ENCODE data around the gene RPS6KL1. TPM values are rescaled to one million over a fixed set of nuclear protein-coding genes. Genes with fewer than 3 reads are reported as not detected.

The RPS6KL1 gene
- total and polyA plus RNA-seq, 8 donors, result 0.62 to 6.7 (median 1.2) TPM

DNA sequence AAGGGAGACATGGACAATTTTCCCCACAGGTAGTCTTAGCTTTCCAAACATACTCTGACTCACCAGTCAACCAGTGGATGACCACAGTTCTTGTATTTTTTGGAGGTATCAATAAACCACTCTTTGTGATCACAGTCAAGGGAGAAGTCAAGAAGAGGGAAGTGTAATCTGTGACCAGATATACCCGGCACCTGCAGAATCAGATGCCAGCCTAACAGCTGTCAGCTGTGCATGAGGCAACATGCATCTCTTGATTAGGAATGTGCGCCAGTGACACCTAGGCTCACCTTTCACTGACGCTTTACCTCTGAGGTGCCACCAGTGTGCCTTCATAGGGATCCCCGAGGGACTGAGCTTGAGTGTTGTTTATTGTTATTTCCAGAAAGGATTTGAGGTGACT lies 67.1 kb downstream of the RPS6KL1 start:
- no peak for DNase-seq
- TF ChIP-seq, protein P1, sequence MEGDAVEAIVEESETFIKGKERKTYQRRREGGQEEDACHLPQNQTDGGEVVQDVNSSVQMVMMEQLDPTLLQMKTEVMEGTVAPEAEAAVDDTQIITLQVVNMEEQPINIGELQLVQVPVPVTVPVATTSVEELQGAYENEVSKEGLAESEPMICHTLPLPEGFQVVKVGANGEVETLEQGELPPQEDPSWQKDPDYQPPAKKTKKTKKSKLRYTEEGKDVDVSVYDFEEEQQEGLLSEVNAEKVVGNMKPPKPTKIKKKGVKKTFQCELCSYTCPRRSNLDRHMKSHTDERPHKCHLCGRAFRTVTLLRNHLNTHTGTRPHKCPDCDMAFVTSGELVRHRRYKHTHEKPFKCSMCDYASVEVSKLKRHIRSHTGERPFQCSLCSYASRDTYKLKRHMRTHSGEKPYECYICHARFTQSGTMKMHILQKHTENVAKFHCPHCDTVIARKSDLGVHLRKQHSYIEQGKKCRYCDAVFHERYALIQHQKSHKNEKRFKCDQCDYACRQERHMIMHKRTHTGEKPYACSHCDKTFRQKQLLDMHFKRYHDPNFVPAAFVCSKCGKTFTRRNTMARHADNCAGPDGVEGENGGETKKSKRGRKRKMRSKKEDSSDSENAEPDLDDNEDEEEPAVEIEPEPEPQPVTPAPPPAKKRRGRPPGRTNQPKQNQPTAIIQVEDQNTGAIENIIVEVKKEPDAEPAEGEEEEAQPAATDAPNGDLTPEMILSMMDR (IDR thresholded peaks at IDR 0.05), result no peak
- intact Hi-C loops (cut with DNase I), result no loop called here
- H3K27me3 ChIP-seq, result no peaks in the 10 kb centered on the region
- no peak for ATAC-seq
- no peaks in the 10 kb centered on the region for H3K9me3 ChIP-seq
- H3K36me3 ChIP-seq, result no peaks in the 10 kb centered on the region
- H3K4me3 ChIP-seq, result no peak overlapping the region
- H3K4me1 ChIP-seq, result peaks cover 5 to 23% of the 10 kb centered on the region in 2 donors
- H3K27ac ChIP-seq, result no peak overlapping the region

DNA sequence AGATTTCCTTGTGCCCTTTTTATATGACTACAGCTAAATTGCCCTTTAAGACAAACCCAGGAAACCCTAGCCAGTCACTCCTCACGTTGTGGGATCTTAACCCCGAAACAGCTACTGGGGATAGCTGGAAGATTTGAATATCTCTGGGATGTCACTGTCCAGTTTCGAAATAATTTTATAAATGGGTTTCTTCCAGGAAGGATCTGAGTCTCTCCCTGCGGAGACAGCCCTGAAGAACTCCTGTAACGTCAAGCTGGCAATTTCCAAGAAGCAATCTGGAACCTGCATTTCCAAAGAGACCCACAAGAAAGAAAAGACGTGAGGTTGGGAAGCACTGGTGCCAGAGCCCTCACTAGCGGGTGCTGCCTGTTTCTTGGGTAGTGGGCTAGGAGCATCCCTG lies 68.0 kb downstream of the RPS6KL1 start:
- Histone ChIP-seq H3K9me3 (no peaks in the 10 kb centered on the region), H3K4me1 (peaks cover 5 to 23% of the 10 kb centered on the region in 2 donors), H3K4me3 (no peak overlapping the region), H3K36me3 (no peaks in the 10 kb centered on the region), H3K27me3 (no peaks in the 10 kb centered on the region), H3K27ac (no peak overlapping the region)
- intact Hi-C loops (cut with DNase I), result no loop called here
- TF ChIP-seq, protein P1 (IDR thresholded peaks at IDR 0.05), result no peak
- no peak for DNase-seq
- ATAC-seq, result no peak

Other genes with a start within 250 kb of the RPS6KL1 start
- 10 to 100 TPM; 34.3 to 42.6 TPM for gene AREL1, start 210.2 kb downstream of the RPS6KL1 start, total RNA-seq
- 10 to 100 TPM; 26.0 to 28.7 (median 27.9) TPM for gene AREL1, start 210.2 kb downstream of the RPS6KL1 start, polyA plus RNA-seq (ENCODE audit: insufficient read length in 6 of 6)
- gene FCF1, start 210.1 kb downstream of the RPS6KL1 start, total RNA-seq, result 10 to 100 TPM; 48.9 to 50.3 TPM
- 10 to 100 TPM; 66.5 to 75.9 (median 71.3) TPM for gene FCF1, start 210.1 kb downstream of the RPS6KL1 start, polyA plus RNA-seq (ENCODE audit: insufficient read length in 6 of 6)
- 10 to 100 TPM; 49.5 to 50.0 TPM for gene YLPM1, start 159.9 kb downstream of the RPS6KL1 start, total RNA-seq
- gene YLPM1, start 159.9 kb downstream of the RPS6KL1 start, polyA plus RNA-seq (ENCODE audit: insufficient read length in 6 of 6), result 100 to 1,000 TPM; 101 to 117 (median 110) TPM
- gene PROX2, start 47.1 kb downstream of the RPS6KL1 start, total RNA-seq, result under 1 TPM in 1 of 2 donors, not detected in 1; 0.08 TPM
- 1 to 10 TPM; 2.0 to 3.8 (median 3.1) TPM for gene PROX2, start 47.1 kb downstream of the RPS6KL1 start, polyA plus RNA-seq (ENCODE audit: insufficient read length in 6 of 6)
- gene DLST, start 41.3 kb downstream of the RPS6KL1 start, total RNA-seq, result 10 to 100 TPM; 88.3 to 98.6 TPM
- gene DLST, start 41.3 kb downstream of the RPS6KL1 start, polyA plus RNA-seq (ENCODE audit: insufficient read length in 6 of 6), result 100 to 1,000 TPM in 2 of 6 donors, 10 to 100 TPM in 4; 90.4 to 104 (median 96.3) TPM
- gene PGF, start 32.3 kb upstream of the RPS6KL1 start, total RNA-seq, result 1 to 10 TPM; 3.4 to 4.6 TPM
- 10 to 100 TPM; 12.3 to 18.6 (median 14.0) TPM for gene PGF, start 32.3 kb upstream of the RPS6KL1 start, polyA plus RNA-seq (ENCODE audit: insufficient read length in 6 of 6)
- 10 to 100 TPM; 38.7 to 44.4 TPM for gene EIF2B2, start 79.7 kb upstream of the RPS6KL1 start, total RNA-seq
- gene EIF2B2, start 79.7 kb upstream of the RPS6KL1 start, polyA plus RNA-seq (ENCODE audit: insufficient read length in 6 of 6), result 10 to 100 TPM; 43.5 to 58.2 (median 48.2) TPM
- 10 to 100 TPM; 24.7 to 25.9 TPM for gene MLH3, start 128.2 kb upstream of the RPS6KL1 start, total RNA-seq
- gene MLH3, start 128.2 kb upstream of the RPS6KL1 start, polyA plus RNA-seq (ENCODE audit: insufficient read length in 6 of 6), result 10 to 100 TPM; 36.8 to 48.3 (median 40.8) TPM
- gene ACYP1, start 140.8 kb upstream of the RPS6KL1 start, total RNA-seq, result 10 to 100 TPM in 1 of 2 donors, 1 to 10 TPM in 1; 9.8 to 15.8 TPM
- 10 to 100 TPM; 41.5 to 57.0 (median 53.1) TPM for gene ACYP1, start 140.8 kb upstream of the RPS6KL1 start, polyA plus RNA-seq (ENCODE audit: insufficient read length in 6 of 6)
- gene ZC2HC1C, start 146.4 kb upstream of the RPS6KL1 start, total RNA-seq, result 1 to 10 TPM; 3.1 to 4.6 TPM
- gene ZC2HC1C, start 146.4 kb upstream of the RPS6KL1 start, polyA plus RNA-seq (ENCODE audit: insufficient read length in 6 of 6), result 1 to 10 TPM; 3.5 to 6.6 (median 5.3) TPM
- gene NEK9, start 203.8 kb upstream of the RPS6KL1 start, total RNA-seq, result 10 to 100 TPM; 75.8 to 77.7 TPM
- 100 to 1,000 TPM; 124 to 147 (median 132) TPM for gene NEK9, start 203.8 kb upstream of the RPS6KL1 start, polyA plus RNA-seq (ENCODE audit: insufficient read length in 6 of 6)